Sigmoid colon (tissue), 4 donors: ENCODE measurements around the gene GDPD1.

Experiments
- CTCF ChIP-seq, 4 experiments: fragments of 450-650 bp in 3 of 4; fragments of 200-600 bp in 1 of 4; IDR thresholded peaks; one replicate each; pipeline ENCODE4 v1.5.1; 2016 to 2019; ENCODE audit warnings: antibody characterized with exemption in 4 of 4, mild to moderate bottlenecking in 3 of 4, moderate library complexity in 2 of 4
- EP300 ChIP-seq, 4 donors: sonication (generic); formaldehyde crosslinking; IDR thresholded peaks; one replicate each; pipeline ENCODE4 v1.6.1; 2017; ENCODE audit warnings: antibody characterized with exemption in 4 of 4
- POLR2AphosphoS5 ChIP-seq, 4 donors: sonication (generic); formaldehyde crosslinking; IDR thresholded peaks; one replicate each; pipeline ENCODE4 v1.6.1; 2017; ENCODE audit warnings: antibody characterized with exemption in 4 of 4

GRCh38 chr17:59287452-59287851 lies 67.1 kb downstream of the GDPD1 start:
- no peak for TF ChIP-seq CTCF (IDR thresholded peaks at IDR 0.05)
- peak in 1 of 4 donors; percentile 16 for TF ChIP-seq EP300 (IDR thresholded peaks at IDR 0.05)
- TF ChIP-seq POLR2AphosphoS5 (IDR thresholded peaks at IDR 0.05), result peak in 1 of 4 donors; percentile 17
